Activated naive CD8-positive, alpha-beta T cell (primary cell): ENCODE data around the gene CHI3L2.

Source experiments
- H3K27ac Mint-ChIP-seq: one replicate; pipeline ENCODE4 v1.8.0; 2021; ENCODE audit warnings: mixed read lengths
- H3K27me3 Mint-ChIP-seq: one replicate; pipeline ENCODE4 v1.8.0; 2021; ENCODE audit warnings: mixed read lengths
- H3K36me3 Mint-ChIP-seq: one replicate; pipeline ENCODE4 v1.8.0; 2021; ENCODE audit warnings: mixed read lengths
- H3K4me1 Mint-ChIP-seq: one replicate; pipeline ENCODE4 v1.8.0; 2021; ENCODE audit warnings: low read depth, mixed read lengths
- H3K4me3 Mint-ChIP-seq: one replicate; pipeline ENCODE4 v1.8.0; 2021; ENCODE audit warnings: mild to moderate bottlenecking, mixed read lengths
- H3K9me3 Mint-ChIP-seq: one replicate; pipeline ENCODE4 v1.8.0; 2021; ENCODE audit warnings: low read depth, mixed read lengths

The CHI3L2 gene

GRCh38 chr1:111222308-111223125 lies 5.0 kb upstream of the CHI3L2 start:
- H3K27me3 Mint-ChIP-seq = no peaks in the 10 kb centered on the region
- peak overlapping the region; percentile 98 for H3K27ac Mint-ChIP-seq
- peak overlapping the region; percentile 76 for H3K4me3 Mint-ChIP-seq
- no peaks in the 10 kb centered on the region for H3K36me3 Mint-ChIP-seq
- no peaks in the 10 kb centered on the region for H3K9me3 Mint-ChIP-seq
- H3K4me1 Mint-ChIP-seq = peaks cover 91% of the 10 kb centered on the region

- H3K27ac Mint-ChIP-seq = peak overlapping the region; percentile 98
- H3K36me3 Mint-ChIP-seq = no peaks in the 10 kb centered on the region
- no peaks in the 10 kb centered on the region for H3K9me3 Mint-ChIP-seq
- H3K4me3 Mint-ChIP-seq = peak overlapping the region; percentile 76
- H3K4me1 Mint-ChIP-seq = peaks cover 91% of the 10 kb centered on the region
- H3K27me3 Mint-ChIP-seq = no peaks in the 10 kb centered on the region
Measured at GRCh38 chr1:111223126-111223685, 4.3 kb upstream of the CHI3L2 start.

GRCh38 chr1:111225091-111225490 lies 2.4 kb upstream of the CHI3L2 start:
- peaks cover 87% of the 10 kb centered on the region for H3K4me1 Mint-ChIP-seq
- H3K4me3 Mint-ChIP-seq = peak overlapping the region; percentile 74
- H3K36me3 Mint-ChIP-seq = no peaks in the 10 kb centered on the region
- no peaks in the 10 kb centered on the region for H3K9me3 Mint-ChIP-seq
- peak overlapping the region; percentile 80 for H3K27ac Mint-ChIP-seq
- H3K27me3 Mint-ChIP-seq = no peaks in the 10 kb centered on the region

GRCh38 chr1:111225717-111226400 lies 1.7 kb upstream of the CHI3L2 start:
- H3K9me3 Mint-ChIP-seq = no peaks in the 10 kb centered on the region
- peak overlapping the region; percentile 80 for H3K27ac Mint-ChIP-seq
- H3K4me3 Mint-ChIP-seq = peak overlapping the region; percentile 74
- H3K4me1 Mint-ChIP-seq = peaks cover 84% of the 10 kb centered on the region
- no peaks in the 10 kb centered on the region for H3K27me3 Mint-ChIP-seq
- H3K36me3 Mint-ChIP-seq = no peaks in the 10 kb centered on the region

GRCh38 chr1:111227851-111228747 lies 586 bp downstream of the CHI3L2 start:
- Mint-ChIP-seq H3K27ac (peak overlapping the region; percentile 82), H3K36me3 (no peaks in the 10 kb centered on the region), H3K4me1 (peaks cover 81% of the 10 kb centered on the region), H3K9me3 (no peaks in the 10 kb centered on the region), H3K4me3 (peak overlapping the region; percentile 56), H3K27me3 (no peaks in the 10 kb centered on the region)

- no peaks in the 10 kb centered on the region for H3K36me3 Mint-ChIP-seq
- H3K4me1 Mint-ChIP-seq = peaks cover 76% of the 10 kb centered on the region
- peak overlapping the region; percentile 56 for H3K4me3 Mint-ChIP-seq
- H3K9me3 Mint-ChIP-seq = no peaks in the 10 kb centered on the region
- H3K27me3 Mint-ChIP-seq = no peaks in the 10 kb centered on the region
- H3K27ac Mint-ChIP-seq = peak overlapping the region; percentile 82
Measured at GRCh38 chr1:111228748-111229126, 1.2 kb downstream of the CHI3L2 start.

- Mint-ChIP-seq H3K36me3 (peaks cover 9% of the 10 kb centered on the region), H3K9me3 (no peaks in the 10 kb centered on the region), H3K27me3 (no peaks in the 10 kb centered on the region), H3K4me3 (no peak overlapping the region), H3K4me1 (peaks cover 53% of the 10 kb centered on the region), H3K27ac (no peak overlapping the region)
Measured at GRCh38 chr1:111232134-111232533, 4.6 kb downstream of the CHI3L2 start.

GRCh38 chr1:111234258-111234657 lies 6.7 kb downstream of the CHI3L2 start:
- Mint-ChIP-seq H3K4me3 (no peak overlapping the region), H3K4me1 (peaks cover 33% of the 10 kb centered on the region), H3K27ac (no peak overlapping the region), H3K27me3 (no peaks in the 10 kb centered on the region), H3K9me3 (no peaks in the 10 kb centered on the region), H3K36me3 (peaks cover 19% of the 10 kb centered on the region)

- H3K9me3 Mint-ChIP-seq = no peaks in the 10 kb centered on the region
- peaks cover 24% of the 10 kb centered on the region for H3K36me3 Mint-ChIP-seq
- peaks cover 31% of the 10 kb centered on the region for H3K4me1 Mint-ChIP-seq
- H3K27ac Mint-ChIP-seq = no peak overlapping the region
- H3K27me3 Mint-ChIP-seq = no peaks in the 10 kb centered on the region
- H3K4me3 Mint-ChIP-seq = no peak overlapping the region
Measured at GRCh38 chr1:111234866-111235265, 7.4 kb downstream of the CHI3L2 start.

GRCh38 chr1:111236379-111236778 lies 8.9 kb downstream of the CHI3L2 start:
- Mint-ChIP-seq H3K4me3 (no peak overlapping the region), H3K27ac (no peak overlapping the region), H3K27me3 (no peaks in the 10 kb centered on the region), H3K36me3 (peaks cover 30% of the 10 kb centered on the region), H3K9me3 (peaks cover 3% of the 10 kb centered on the region), H3K4me1 (peaks cover 19% of the 10 kb centered on the region)

- Mint-ChIP-seq H3K27me3 (no peaks in the 10 kb centered on the region), H3K4me1 (peaks cover 15% of the 10 kb centered on the region), H3K4me3 (no peak overlapping the region), H3K36me3 (peaks cover 31% of the 10 kb centered on the region), H3K9me3 (peaks cover 3% of the 10 kb centered on the region), H3K27ac (no peak overlapping the region)
Measured at GRCh38 chr1:111236806-111237205, 9.3 kb downstream of the CHI3L2 start.

GRCh38 chr1:111238056-111238795 lies 10.7 kb downstream of the CHI3L2 start:
- H3K9me3 Mint-ChIP-seq = peaks cover 3% of the 10 kb centered on the region

GRCh38 chr1:111241797-111242196 lies 14.3 kb downstream of the CHI3L2 start:
- peaks cover 28% of the 10 kb centered on the region for H3K36me3 Mint-ChIP-seq
- H3K27ac Mint-ChIP-seq = no peak overlapping the region
- H3K4me1 Mint-ChIP-seq = no peaks in the 10 kb centered on the region
- no peak overlapping the region for H3K4me3 Mint-ChIP-seq
- H3K27me3 Mint-ChIP-seq = no peaks in the 10 kb centered on the region
- H3K9me3 Mint-ChIP-seq = peaks cover 3% of the 10 kb centered on the region

More at GRCh38 chr1:111238056-111238795, 10.7 kb downstream of the CHI3L2 start:
- H3K27me3 Mint-ChIP-seq = no peaks in the 10 kb centered on the region
- H3K4me1 Mint-ChIP-seq = peaks cover 5% of the 10 kb centered on the region
- H3K27ac Mint-ChIP-seq = no peak overlapping the region
- H3K36me3 Mint-ChIP-seq = peaks cover 34% of the 10 kb centered on the region
- no peak overlapping the region for H3K4me3 Mint-ChIP-seq
